ENCODE results near the gene PCDHGA3. TPM values are rescaled to one million over a fixed set of nuclear protein-coding genes. Genes with fewer than 3 reads are reported as not detected.

PCDHGA3 gene
- polyA plus RNA-seq, 1 of the 3 experiments (the other 2 are of a cell fraction), result 0.33 TPM

- no peaks in the 10 kb centered on the region for H3F3A ChIP-seq (replicated peaks; ENCODE audit: insufficient read depth)
- H3K36me3 ChIP-seq (replicated peaks in 1 of 2; ENCODE audit: control insufficient read depth in 1 of 2, insufficient read depth in 2 of 2, low read length in 1 of 2), result peaks cover 0 to 15% of the 10 kb centered on the region in 2 experiments
- H2AFZ ChIP-seq (ENCODE audit: low read depth), result no peak within 1 kb of the TSS
- TF ChIP-seq USF1 (IDR thresholded peaks at IDR 0.05; ENCODE audit: borderline replicate concordance, low read depth) (no peak), SMC3 (IDR thresholded peaks at IDR 0.05; ENCODE audit: low read depth, low read length) (no peak), USF2 (IDR thresholded peaks at IDR 0.05; ENCODE audit: borderline replicate concordance, low read depth, low read length) (no peak), CTCF (IDR thresholded peaks at IDR 0.05) (peak; percentile 13; the same call in 1 of the 2 replicates), REST (IDR thresholded peaks at IDR 0.05; ENCODE audit: low read depth, low read length) (no peak)
- H3K9ac ChIP-seq, result no peak within 1 kb of the TSS
- no peak within 1 kb of the TSS for H3K27ac ChIP-seq (ENCODE audit: low read depth in 2 of 2, low read length in 1 of 2)
- no peaks in the 10 kb centered on the region; the same call in 1 of the 2 replicates for H3K79me2 ChIP-seq (ENCODE audit: insufficient read depth)
- H3K4me3 ChIP-seq (ENCODE audit: low read depth in 2 of 2, low read length in 1 of 2), result no peak within 1 kb of the TSS; a peak in 1 of 4 replicates
- ChIA-PET CTCF (interaction anchor here (1.8 kb wide), 1 partner anchor 24 kb away, joined by 4 read pairs; the partner anchor contains the start of gene PCDHGB7), POLR2A (no interaction called here)
- no peak within 1 kb of the TSS for H3K4me2 ChIP-seq
- H3K27me3 ChIP-seq (ENCODE audit: insufficient read depth), result no peaks in the 10 kb centered on the region
- H3K4me1 ChIP-seq (ENCODE audit: control insufficient read depth in 1 of 2, insufficient read depth in 2 of 2, low read depth in 1 of 2, low read length in 1 of 2), result no peaks in the 10 kb centered on the region
- H3K9me3 ChIP-seq, result peaks cover 7% of the 10 kb centered on the region; the same call in 1 of the 2 replicates
- no peaks in the 10 kb centered on the region for H3K9me2 ChIP-seq
- no peaks in the 10 kb centered on the region for H4K20me1 ChIP-seq (ENCODE audit: insufficient read depth)
- WGBS (ENCODE audit: low lambda C conversion rate), result 89% methylated on average over 38 of the region's 38 CpGs
- DNase-seq, result no peak
Observed at GRCh38 chr5:141392429-141393198, 49.0 kb downstream of the PCDHGA3 start, which contains the start of gene PCDHGA8. PCDHGA8 (plus strand) TSS chr5:141392633; CDS start chr5:141392814, 181 bp downstream.

- Histone ChIP-seq H3K4me3 (ENCODE audit: low read depth in 2 of 2, low read length in 1 of 2) (no peak overlapping the region; a peak in 1 of 4 replicates), H3K9me2 (no peaks in the 10 kb centered on the region), H3K9me3 (peaks cover 7% of the 10 kb centered on the region; the same call in 1 of the 2 replicates), H4K20me1 (ENCODE audit: insufficient read depth) (no peaks in the 10 kb centered on the region), H3K4me2 (no peak overlapping the region), H3K9ac (no peak overlapping the region), H3K79me2 (ENCODE audit: insufficient read depth) (no peaks in the 10 kb centered on the region; the same call in 1 of the 2 replicates), H3K27ac (ENCODE audit: low read depth in 2 of 2, low read length in 1 of 2) (no peak overlapping the region), H3K4me1 (ENCODE audit: control insufficient read depth in 1 of 2, insufficient read depth in 2 of 2, low read depth in 1 of 2, low read length in 1 of 2) (no peaks in the 10 kb centered on the region), H3K27me3 (ENCODE audit: insufficient read depth) (no peaks in the 10 kb centered on the region), H2AFZ (ENCODE audit: low read depth) (no peak overlapping the region), H3F3A (replicated peaks; ENCODE audit: insufficient read depth) (no peaks in the 10 kb centered on the region), H3K36me3 (replicated peaks in 1 of 2; ENCODE audit: control insufficient read depth in 1 of 2, insufficient read depth in 2 of 2, low read length in 1 of 2) (peaks cover 0 to 15% of the 10 kb centered on the region in 2 experiments)
- no peak for TF ChIP-seq CTCF (IDR thresholded peaks at IDR 0.05)
- no peak for TF ChIP-seq RAD21 (IDR thresholded peaks at IDR 0.05; ENCODE audit: low read length)
- no peak for TF ChIP-seq USF2 (IDR thresholded peaks at IDR 0.05; ENCODE audit: borderline replicate concordance, low read depth, low read length)
- TF ChIP-seq MEF2A (IDR thresholded peaks at IDR 0.05; ENCODE audit: borderline replicate concordance, low read depth), result no peak
- no peak for TF ChIP-seq SIN3A (IDR thresholded peaks at IDR 0.05; ENCODE audit: borderline replicate concordance, low read depth, low read length)
- no peak for TF ChIP-seq ELF1 (IDR thresholded peaks at IDR 0.05)
- TF ChIP-seq TEAD4 (IDR thresholded peaks at IDR 0.05; ENCODE audit: borderline replicate concordance, insufficient read depth), result no peak
- no peak for TF ChIP-seq RXRA (IDR thresholded peaks at IDR 0.05; ENCODE audit: borderline replicate concordance, low read depth)
- no peak for TF ChIP-seq MXI1 (IDR thresholded peaks at IDR 0.05; ENCODE audit: low read depth, low read length)
- no peak for TF ChIP-seq EZH2phosphoT487 (IDR thresholded peaks at IDR 0.05; ENCODE audit: borderline replicate concordance, low read depth)
- CTCF ChIA-PET, result no interaction called here
- POLR2A ChIA-PET, result no interaction called here
- 64% methylated on average over 21 of the region's 21 CpGs for WGBS (ENCODE audit: low lambda C conversion rate)
- DNase-seq, result no peak
Observed at GRCh38 chr5:141393267-141393666, 49.6 kb downstream of the PCDHGA3 start.

Measured in SK-N-SH (cell line).